ENCODE data around the gene RHOBTB3. TPM values are rescaled to one million over a fixed set of nuclear protein-coding genes. Genes with fewer than 3 reads are reported as not detected.
A peak's percentile ranks its signal among the peaks of the same experiment; 100 is the strongest.

Gene RHOBTB3
- polyA plus RNA-seq, 4 donors, result 72.5 to 80.2 (median 78.4) TPM

DNA sequence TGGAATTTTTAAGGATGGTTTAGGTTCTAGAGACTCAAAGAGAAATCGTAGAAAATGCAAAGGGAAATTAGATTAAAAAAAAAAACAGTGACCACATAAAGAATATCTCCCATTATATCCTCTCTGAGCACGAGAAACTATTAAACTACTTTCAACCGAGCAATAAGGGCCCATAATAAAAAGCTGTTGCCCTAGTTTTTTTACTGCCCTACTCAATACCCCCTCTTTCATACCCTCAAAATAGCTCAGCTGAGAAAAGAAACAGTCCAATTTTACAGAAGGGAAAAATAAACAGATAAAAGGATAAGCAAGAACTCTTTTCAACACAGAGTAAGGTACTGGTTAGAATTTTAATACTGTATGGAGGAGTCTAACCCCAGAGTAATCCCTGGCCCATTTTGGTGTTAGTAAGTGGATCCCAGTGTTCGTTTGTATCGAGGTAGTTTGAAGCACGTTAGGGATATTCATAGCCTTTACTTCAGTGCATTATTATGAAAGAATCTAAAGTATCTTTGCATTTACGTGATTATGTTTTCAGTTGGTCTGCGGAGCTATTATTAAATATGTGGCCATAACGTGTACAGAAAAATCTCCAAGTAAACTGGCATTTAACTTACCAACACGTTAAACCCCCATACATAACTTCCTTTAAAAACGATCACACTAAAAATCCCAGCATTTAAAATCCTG lies 980 bp upstream of the RHOBTB3 start:
- no peak for DNase-seq (ENCODE audit: low read depth in 4 of 4, low spot score in 3 of 4)

DNA sequence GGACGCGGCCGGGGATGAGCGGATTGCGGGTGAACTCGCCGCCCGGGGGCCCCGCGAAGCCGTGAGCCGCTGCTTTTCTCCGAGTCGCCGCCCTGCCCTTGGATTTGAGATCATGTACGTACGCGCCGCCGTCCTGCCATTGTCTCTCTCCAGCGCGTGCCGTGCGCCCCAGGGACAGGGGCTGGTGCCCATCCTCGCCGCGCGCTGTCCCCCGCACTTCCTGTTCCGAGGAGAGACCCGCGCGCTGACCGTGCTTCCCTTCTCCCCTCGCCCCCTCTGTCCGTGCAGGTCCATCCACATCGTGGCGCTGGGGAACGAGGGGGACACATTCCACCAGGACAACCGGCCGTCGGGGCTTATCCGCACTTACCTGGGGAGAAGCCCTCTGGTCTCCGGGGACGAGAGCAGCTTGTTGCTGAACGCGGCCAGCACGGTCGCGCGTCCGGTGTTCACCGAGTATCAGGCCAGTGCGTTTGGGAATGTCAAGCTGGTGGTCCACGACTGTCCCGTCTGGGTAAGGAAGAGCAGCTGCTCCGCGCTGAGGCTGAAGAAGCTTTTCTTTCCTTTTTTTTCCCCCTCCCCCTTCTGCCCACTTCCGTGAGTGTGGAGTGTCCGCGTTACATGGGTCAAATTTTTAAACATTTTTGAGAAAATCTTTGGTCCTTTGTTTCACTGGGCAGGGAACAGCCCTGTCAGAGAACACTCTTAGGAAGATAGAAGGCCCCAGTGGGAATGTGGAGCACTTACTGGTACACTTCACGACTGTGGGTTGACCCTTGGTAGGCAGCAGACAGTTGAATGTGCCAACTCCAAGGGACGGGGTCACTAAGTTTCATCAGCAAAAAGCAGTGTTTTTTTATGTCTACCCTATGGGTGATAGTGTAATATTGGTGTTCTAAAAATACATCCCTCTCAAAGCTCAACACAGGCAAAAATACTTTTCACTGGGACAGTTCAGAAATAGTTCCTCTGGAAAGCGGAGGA lies 727 bp downstream of the RHOBTB3 start:
- DNase-seq (ENCODE audit: low read depth in 4 of 4, low spot score in 3 of 4), result peak in 2 of 4 donors; percentile 45 to 62

DNA sequence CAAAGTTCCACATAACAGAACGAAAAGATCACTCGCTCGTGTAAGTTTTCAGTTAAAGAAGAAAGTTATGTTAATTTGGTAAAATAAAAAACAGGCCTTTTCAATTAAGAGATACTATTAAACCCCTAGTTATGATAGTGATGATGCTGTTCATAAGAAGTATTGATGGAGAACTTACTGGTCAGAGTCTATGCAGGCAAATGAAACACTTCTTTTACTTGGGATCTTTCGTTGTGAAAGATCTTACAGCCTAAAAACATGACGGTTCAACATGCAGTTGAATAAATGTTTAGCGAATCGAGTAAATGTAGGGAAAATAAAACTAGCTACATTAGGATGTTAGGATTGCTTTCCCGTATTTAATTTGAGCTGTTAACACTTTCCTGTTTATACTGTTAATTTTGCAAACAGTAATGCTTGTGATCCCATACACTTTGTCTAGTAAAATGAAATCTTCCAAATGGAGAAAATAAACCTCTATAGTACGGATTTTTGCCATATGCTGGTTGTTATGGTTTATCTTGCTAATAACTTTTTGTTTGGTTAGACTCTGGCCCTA lies 2.0 kb downstream of the RHOBTB3 start:
- no peak for DNase-seq (ENCODE audit: low read depth in 4 of 4, low spot score in 3 of 4)

DNA sequence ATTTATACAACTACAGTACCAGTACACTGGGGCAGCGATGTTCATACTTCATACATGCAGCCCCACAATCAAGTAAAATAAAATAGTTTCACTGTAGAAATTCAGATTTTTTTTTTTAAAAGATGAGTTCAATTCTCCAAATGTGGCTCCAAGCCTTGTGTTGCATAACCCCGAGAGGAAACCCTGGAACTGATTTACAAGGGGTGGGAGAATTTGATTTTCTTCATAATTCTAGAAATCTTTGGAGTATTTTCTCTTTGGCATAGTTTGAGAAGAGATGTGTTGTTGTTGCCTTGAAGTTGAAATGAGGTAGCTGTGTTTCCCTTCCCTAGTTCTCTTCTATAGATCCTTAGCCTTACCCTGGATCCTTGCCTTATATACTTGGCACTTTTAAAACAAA lies 3.1 kb downstream of the RHOBTB3 start:
- DNase-seq (ENCODE audit: low read depth in 4 of 4, low spot score in 3 of 4), result no peak

DNA sequence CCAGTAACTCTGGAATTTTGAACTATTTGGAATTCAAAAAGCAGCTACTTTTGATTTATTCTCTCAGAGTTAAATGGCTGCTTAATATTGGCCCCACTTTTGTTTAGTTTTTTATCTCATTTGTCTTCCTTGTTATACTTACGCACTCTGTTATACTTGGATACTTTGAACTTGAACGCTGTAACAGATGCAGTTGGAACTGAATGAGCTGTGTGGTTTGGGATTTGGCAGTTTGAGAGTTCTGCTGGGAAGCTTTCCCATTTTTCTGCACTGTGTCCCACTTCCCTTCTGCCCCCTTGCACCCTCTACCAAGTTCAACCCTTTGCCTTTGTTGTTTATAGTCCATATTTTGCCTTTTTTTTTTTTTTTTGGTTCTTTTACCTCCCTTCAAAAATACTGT lies 3.8 kb downstream of the RHOBTB3 start:
- no peak for DNase-seq (ENCODE audit: low read depth in 4 of 4, low spot score in 3 of 4)

DNA sequence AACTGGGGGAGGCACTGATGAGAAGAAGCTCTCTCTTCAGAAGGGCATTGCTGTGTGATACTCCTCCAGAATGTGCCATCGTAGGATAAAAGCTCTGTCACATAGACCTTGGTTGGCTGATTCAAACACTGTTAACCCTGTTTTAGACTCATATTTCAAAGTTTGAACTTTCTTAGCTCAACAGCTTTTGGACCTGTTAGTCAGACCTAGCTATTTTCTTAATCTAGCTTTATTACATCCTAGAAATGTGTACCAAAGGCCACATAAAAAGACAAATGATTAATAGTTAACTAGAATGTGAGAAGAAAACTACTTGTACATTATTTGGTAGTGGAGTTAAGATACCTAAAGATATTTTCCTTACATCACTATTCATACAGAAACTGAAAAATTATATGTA lies 4.3 kb downstream of the RHOBTB3 start:
- no peak for DNase-seq (ENCODE audit: low read depth in 4 of 4, low spot score in 3 of 4)

DNA sequence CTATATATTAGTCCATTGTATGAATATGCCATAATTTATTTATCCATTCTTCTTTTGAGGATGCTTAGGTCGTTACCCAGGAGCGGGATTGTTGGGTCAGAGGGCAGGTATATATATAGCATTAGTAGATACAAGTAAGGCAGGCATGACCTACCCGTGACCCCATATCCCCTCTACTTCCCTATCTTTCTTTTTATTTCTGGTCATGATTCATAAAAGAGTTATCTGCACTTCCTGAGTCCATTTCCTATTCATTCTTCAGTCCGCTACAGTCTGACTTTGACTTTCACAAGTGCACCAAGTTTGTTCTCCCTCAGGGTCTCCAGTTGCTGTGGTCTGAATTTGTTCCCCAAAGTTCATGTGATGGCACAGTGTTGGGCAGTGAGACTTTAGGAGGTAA lies 6.9 kb downstream of the RHOBTB3 start:
- no peak for DNase-seq (ENCODE audit: low read depth in 4 of 4, low spot score in 3 of 4)

DNA sequence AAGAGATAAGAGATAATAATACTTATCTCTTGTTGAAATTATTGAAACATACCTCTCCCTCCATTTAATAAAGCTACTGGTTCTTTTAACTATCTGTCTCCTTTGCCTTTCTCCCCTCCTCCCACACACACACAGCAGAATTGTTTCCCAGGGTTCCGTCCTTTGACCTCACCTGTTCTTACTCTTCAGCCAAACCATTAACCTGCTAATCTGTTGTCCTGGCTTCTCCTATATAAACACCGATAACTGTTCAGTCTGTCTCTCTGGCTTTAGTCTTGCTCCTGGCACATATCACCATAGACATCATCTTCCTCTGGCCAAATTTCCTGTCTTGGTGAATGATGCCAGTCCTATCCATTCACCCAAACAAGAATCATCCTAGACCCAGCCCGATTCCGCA lies 7.7 kb downstream of the RHOBTB3 start:
- no peak for DNase-seq (ENCODE audit: low read depth in 4 of 4, low spot score in 3 of 4)

DNA sequence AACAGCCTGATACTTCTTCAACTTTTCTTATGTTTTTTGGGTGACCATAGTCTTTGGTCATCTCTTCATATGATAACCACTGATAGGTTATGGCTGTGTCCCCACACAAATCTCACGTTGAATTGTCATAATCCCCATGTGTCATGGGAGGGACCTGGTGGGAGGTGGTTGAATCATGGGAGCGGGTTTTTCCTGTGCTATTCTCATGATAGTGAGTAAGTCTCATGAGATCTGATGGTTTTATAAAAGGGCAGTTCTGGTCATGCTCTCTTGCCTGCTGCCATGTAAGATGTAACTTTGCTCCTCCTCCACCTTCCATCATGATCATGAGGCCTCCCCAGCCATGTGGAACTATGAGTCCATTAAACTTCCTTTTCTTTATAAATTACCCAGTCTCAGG lies 8.7 kb downstream of the RHOBTB3 start:
- no peak for DNase-seq (ENCODE audit: low read depth in 4 of 4, low spot score in 3 of 4)

DNA sequence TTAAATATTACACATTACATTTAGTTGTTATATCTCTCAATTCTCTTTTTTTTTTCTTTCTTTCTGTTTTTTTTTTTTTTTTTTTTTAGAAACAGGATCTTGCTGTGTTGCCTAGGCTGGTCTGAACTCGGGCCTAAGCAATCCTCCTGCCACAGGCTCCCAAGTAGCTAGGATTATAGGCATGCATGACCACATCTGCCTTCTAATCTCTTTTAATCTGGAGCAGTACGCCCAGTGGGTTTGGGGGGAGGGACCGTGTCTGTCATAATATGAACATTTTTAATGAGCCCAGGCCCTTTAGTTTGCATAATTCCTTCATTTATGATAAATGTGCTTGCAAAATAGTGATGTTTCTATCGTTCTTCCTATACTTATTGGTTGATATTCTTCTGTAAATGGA lies 10.3 kb downstream of the RHOBTB3 start:
- DNase-seq (ENCODE audit: low read depth in 4 of 4, low spot score in 3 of 4), result no peak

DNA sequence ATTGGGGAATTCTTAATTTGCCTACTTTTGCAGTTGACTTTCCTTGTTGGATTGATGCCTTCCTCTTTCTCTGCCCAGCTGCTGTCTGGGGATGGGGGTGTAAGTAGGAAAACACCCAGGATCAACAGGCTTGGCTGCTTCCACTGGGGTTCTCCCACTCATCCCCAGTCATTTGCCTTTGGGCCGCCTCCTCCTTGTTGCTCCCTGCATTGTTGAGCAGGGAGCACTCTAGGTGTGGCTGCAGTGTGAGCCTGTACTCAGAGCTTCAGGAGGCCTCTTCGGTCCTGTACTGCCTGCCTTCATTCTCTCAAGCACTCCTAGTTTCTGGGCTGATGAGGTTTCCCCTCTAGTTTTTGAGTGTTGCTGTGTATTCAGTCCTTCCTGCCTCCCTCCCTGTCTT lies 12.1 kb downstream of the RHOBTB3 start:
- DNase-seq (ENCODE audit: low read depth in 4 of 4, low spot score in 3 of 4), result no peak

DNA sequence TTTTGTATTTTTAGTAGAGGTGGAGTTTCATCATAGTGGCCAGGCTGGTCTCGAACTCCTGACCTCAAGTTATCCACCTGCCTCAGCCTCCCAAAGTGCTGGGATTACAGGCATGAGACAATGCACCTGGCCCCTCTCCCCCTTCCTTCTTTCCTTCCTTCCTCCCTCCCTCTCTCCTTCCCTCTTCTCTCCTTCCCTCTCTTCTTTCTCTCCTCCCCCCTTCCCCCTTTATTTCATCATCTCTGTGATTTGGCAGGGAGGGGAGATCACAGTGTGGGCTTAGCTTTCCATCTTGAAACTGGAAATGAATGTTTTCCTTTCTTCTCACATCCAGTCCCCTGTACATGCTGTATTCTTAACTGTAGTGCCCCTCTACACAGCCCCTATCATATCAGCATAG lies 12.7 kb downstream of the RHOBTB3 start:
- DNase-seq (ENCODE audit: low read depth in 4 of 4, low spot score in 3 of 4), result no peak

DNA sequence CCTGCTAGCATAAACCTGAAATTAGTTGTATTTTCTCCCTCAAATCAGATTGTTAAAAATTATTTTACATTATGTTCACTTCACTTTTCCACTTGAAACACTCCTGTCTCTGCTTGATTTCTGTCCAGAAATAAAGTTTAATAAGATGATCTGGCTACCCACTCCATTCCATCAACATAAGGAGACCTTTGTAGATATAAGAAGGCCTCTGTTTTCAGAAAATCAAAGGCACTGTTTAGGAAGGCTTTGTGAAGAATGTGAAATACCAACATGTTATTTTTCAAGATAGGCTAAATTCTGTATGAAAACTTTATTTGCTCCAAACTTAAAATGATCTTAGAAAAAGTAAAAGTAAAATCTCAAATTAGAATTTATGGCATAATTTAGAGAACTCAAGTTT lies 15.1 kb downstream of the RHOBTB3 start:
- no peak for DNase-seq (ENCODE audit: low read depth in 4 of 4, low spot score in 3 of 4)

DNA sequence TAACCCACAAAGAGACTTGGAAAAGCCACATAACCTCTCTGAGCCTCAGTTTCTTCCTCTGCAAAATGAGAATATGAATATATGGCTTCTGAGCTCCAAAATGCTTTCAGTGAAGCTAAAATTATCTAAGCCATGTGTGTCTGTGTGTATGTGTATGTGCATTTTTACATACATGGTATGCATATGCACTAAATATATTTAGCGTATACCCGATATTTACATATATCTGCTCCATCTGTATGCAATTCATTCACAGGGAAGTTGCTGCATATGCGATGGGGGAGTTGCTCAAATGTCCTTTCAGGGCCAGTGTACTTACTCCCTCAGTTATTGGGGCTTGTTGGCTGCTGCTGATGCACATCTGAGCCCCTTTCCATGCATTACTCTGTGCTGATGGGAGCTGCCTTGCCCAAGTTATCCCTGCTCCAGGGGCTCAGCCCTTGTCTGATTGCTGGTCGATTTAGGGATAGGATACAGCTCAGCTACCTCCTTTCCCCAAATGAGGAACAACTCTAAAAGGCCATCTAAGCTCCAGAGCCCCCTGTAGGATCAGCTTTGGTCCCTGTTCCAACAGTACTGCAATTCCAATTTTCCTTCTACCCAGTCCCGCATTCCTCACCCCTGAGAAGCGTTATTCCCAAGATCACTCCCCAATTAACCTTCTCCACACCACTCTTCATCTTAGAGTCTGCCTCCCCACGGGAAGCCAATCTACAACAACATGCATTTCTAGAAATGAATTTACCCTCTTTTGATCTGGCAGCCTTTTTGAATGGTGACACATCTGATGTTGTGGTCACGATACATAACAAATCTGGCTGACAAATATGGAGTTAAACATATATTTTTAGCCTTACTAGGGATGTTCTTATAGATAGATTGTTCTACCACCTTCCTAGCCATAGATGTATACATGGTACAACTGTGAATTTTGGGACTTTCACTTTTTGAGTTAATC lies 15.9 kb downstream of the RHOBTB3 start:
- DNase-seq (ENCODE audit: low read depth in 4 of 4, low spot score in 3 of 4), result no peak

DNA sequence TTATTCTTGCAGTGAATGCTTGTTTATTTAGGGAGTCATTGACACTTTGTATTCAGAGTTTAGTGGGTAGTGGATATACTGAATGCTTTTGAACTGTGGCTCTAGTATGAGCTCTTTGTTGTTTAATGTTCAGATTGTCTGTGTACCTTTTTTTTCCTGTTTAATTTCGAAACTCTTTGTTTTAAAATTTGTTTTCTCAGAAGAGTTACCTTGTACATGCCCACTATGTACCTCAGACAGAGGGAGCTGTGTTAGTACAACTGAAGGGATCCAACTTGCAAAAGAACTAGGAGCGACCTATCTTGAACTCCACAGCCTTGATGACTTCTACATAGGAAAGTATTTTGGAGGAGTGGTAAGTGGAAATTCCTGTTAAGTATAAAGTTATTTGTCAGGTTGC lies 17.0 kb downstream of the RHOBTB3 start:
- no peak for DNase-seq (ENCODE audit: low read depth in 4 of 4, low spot score in 3 of 4)

DNA sequence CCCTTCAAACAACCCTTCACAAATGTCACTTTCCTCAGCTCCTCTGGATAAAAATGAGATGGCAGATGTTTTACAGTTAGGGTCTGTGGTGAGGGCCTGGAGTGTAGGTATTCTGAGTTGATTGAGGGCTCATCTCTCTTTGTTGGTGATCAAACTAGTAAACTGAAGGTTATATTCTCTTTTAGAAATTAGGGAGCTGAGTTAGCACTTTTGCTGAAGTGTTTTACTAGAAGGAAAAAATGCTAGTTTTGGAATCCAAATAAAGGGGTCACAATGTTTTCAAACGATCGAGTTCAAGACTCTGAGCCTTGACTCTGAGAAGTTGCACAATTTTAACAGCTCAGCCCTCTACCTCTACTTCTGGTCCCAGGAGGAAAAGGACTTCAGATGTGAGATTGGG lies 23.4 kb downstream of the RHOBTB3 start:
- DNase-seq (ENCODE audit: low read depth in 4 of 4, low spot score in 3 of 4), result no peak

DNA sequence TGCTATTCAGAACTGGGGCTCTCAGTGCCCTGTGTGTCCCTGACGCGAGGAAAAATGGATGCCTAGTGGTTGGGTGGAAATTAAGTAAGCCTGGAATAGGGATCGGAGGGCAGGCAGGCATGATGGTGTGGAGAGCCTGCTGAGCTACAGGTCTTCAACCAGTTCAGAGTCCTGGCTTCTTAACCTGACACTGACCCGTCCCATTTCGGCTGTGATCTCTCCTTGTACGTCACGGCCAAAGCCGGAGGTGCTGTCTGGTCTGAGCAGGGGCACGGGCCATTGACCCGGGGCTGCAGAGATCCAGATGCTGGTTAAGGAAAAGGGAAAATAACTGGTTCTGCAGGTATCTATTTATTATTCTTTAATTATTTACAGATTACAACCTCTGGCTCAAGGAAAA lies 27.9 kb downstream of the RHOBTB3 start:
- no peak for DNase-seq (ENCODE audit: low read depth in 4 of 4, low spot score in 3 of 4)

DNA sequence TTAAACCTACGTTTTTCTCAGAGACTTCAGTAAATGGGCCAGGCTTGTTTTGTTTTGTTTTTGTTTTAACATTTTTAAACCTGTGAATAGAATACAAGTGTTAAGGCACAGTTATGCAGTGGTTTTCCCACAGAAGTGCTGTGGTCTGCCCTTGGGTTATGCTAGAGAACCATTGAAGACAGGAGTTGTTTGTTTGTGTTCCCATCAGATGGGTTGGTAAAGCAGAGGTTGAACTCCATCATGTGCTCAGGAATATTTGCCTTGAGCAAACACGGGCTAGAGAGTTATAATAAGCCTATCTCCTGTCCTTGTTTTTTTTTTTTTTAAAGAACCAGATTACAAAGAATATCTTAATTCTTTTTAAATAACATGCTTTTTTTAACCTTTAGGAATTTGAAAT lies 28.5 kb downstream of the RHOBTB3 start:
- no peak for DNase-seq (ENCODE audit: low read depth in 4 of 4, low spot score in 3 of 4)

DNA sequence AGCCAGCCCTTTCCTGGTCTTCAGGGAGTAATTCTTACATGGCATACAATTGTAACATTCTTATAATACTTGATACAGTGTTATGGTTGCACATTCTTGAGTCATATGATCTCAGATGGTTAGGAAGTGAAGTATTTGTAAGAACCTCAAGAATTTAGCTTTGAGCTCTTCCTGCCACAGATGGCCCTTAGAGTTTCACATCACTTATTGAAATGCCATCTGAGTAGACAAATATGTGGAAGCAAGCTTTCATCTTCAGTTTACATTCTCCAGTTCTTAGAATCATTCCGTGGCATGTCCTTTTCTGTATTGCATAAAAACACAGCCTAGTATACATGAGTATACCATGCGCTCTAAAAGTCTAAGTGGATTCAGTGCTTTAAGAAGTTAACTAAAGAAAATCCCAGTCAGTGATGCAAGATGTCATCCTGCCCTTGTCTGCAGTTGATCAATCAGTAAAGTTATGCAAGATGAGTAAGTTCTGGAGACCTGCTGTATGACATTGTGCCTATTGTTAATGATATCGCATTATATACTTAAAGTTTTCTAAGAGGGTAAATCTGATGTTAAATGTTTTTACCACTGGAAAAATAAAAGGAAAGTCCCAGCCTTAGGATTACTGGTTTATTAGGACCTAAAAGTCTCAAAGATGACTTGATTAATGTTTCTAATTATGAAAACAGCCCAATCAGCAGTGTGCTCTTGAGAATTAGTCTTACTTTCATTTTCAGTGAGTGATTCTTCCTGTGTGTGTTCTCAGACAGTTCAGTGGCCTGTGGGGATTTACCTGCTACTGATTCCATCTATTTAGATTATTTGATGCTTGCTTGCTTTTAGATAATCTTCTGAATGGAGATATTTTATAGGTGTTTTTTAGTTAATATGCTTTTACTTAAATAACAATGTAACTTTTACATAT lies 29.4 kb downstream of the RHOBTB3 start:
- no peak for DNase-seq (ENCODE audit: low read depth in 4 of 4, low spot score in 3 of 4)

Data from right renal pelvis (tissue), 4 donors.